K562 (cell line): Measurements from ENCODE around the gene XRN2. TPM values are rescaled to one million over a fixed set of nuclear protein-coding genes. Genes with fewer than 3 reads are reported as not detected.

Experiments
- ATAC-seq: fragments of 200-7000 bp; cut with Tn5 transposase; 3 replicates; pipeline ENCODE4 v1.9.1; 2020; ENCODE audit warnings: moderate library complexity
- BruUV-seq: library from RNA; stranded (reverse); fragments of 400-500 nt; replicated peaks from 2 replicates; lab custom pipeline; 2021; lab: Mats Ljungman, UMichigan
- CTCF ChIA-PET: fragments of 300-600 bp; formaldehyde crosslinking; extraction: SDS; loops from one replicate; lab custom pipeline; 2021; ENCODE audit warnings: low intra/inter-chr PET ratio; lab: Yijun Ruan, JAX
- POLR2A ChIA-PET: fragments of 300-600, 350-650 bp; sonication (Branson Sonifier 250); formaldehyde crosslinking; extraction: SDS; loops from one replicate; lab custom pipeline; 2021; ENCODE audit warnings: antibody characterized with exemption, inconsistent platforms; lab: Yijun Ruan, JAX
- DNase-seq, 4 experiments: peaks; one replicate each; pipeline versions ENCODE4 v3.0.0 to v3.0.0-alpha.2; 2011 to 2018; ENCODE audit warnings: low spot score in 3 of 4, mixed read lengths in 3 of 4; ENCODE audit errors: extremely low read depth in 1 of 4
- FAIRE-seq: peaks from 2 replicates; lab custom pipeline; 2011; peaks lifted over from hg19 to GRCh38; lab: Jason Lieb, UNC
- H2AFZ ChIP-seq: 2 replicates; pipeline ENCODE4 v1.6.0; 2011; ENCODE audit warnings: low read depth, low read length, control low read depth, inconsistent platforms
- H3K27ac ChIP-seq: fragments of 200-600 bp; 3 replicates; pipeline ENCODE4 v1.8.0; 2011; ENCODE audit warnings: low read depth, mild to moderate bottlenecking, control low read depth, inconsistent platforms, low read length, moderate library complexity, mixed read lengths; ENCODE audit errors: extremely low read depth
- H3K27me3 ChIP-seq, 2 experiments: fragments of 300-600 bp in 1 of 2; 2 replicates in 1 of 2; 3 replicates in 1 of 2; pipeline versions ENCODE4 v1.6.0 to v1.8.0; 2011; ENCODE audit warnings: inconsistent platforms in 2 of 2, low read length in 2 of 2, mild to moderate bottlenecking in 1 of 2, mixed read lengths in 1 of 2, moderate library complexity in 1 of 2; ENCODE audit not compliant: control insufficient read depth in 2 of 2, insufficient read depth in 2 of 2
- H3K36me3 ChIP-seq: fragments of 300-600 bp; 3 replicates; pipeline ENCODE4 v1.8.0; 2011; ENCODE audit warnings: mild to moderate bottlenecking, low read length, inconsistent platforms; ENCODE audit not compliant: control insufficient read depth, insufficient read depth
- H3K4me1 ChIP-seq, 2 experiments: fragments of 200-600 bp in 1 of 2; replicated peaks in 1 of 2; 2 replicates in 1 of 2; 3 replicates in 1 of 2; pipeline versions ENCODE4 v1.5.1 to v1.8.0; 2011; ENCODE audit warnings: inconsistent platforms in 2 of 2, low read length in 2 of 2, mild to moderate bottlenecking in 1 of 2, mixed read lengths in 1 of 2, moderate library complexity in 1 of 2; ENCODE audit not compliant: control insufficient read depth in 2 of 2, insufficient read depth in 2 of 2
- H3K4me2 ChIP-seq: 2 replicates; pipeline ENCODE4 v1.6.1; 2011; ENCODE audit warnings: low read length, control low read depth, inconsistent platforms, mixed read lengths; ENCODE audit not compliant: insufficient read depth
- H3K4me3 ChIP-seq: fragments of 200-600 bp; sonication (generic), shearing (Covaris generic); 2 replicates; pipeline ENCODE4 v1.5.1; 2016; ENCODE audit warnings: control low read depth, inconsistent platforms
- H3K79me2 ChIP-seq: fragments of 200-600 bp; 3 replicates; pipeline ENCODE4 v1.8.0; 2011; ENCODE audit warnings: low read length, inconsistent platforms; ENCODE audit not compliant: control insufficient read depth, insufficient read depth
- H3K9ac ChIP-seq, 2 experiments: 2 replicates each; pipeline versions ENCODE4 v1.6.0 to v1.6.1; 2011; ENCODE audit warnings: low read depth in 2 of 2, low read length in 2 of 2, control low read depth in 1 of 2, inconsistent platforms in 1 of 2, mild to moderate bottlenecking in 1 of 2, mixed read lengths in 1 of 2; ENCODE audit not compliant: insufficient read depth in 1 of 2
- H3K9me1 ChIP-seq: one replicate; pipeline ENCODE4 v1.6.0; 2011; ENCODE audit warnings: inconsistent platforms, mild to moderate bottlenecking, low read length, moderate library complexity; ENCODE audit not compliant: control insufficient read depth, insufficient read depth
- H3K9me3 ChIP-seq: replicated peaks from 2 replicates; pipeline ENCODE4 v1.5.1; 2011; ENCODE audit warnings: low read depth, low read length, inconsistent platforms; ENCODE audit not compliant: control insufficient read depth, insufficient read depth
- H4K20me1 ChIP-seq: replicated peaks from 2 replicates; pipeline ENCODE4 v1.6.1; 2011; ENCODE audit warnings: low read length, inconsistent platforms, mixed read lengths; ENCODE audit not compliant: control insufficient read depth, insufficient read depth
- ELF1 ChIP-seq: fragments of 200-800 bp; sonication (Bioruptor generic); IDR thresholded peaks from 2 replicates; pipeline ENCODE4 v1.6.1; 2016; ENCODE audit warnings: missing genetic modification characterization, missing compliant biosample characterization
- GATAD2B ChIP-seq: fragments of 450-650 bp; IDR thresholded peaks from 2 replicates; pipeline ENCODE4 v1.6.1; 2017; ENCODE audit warnings: mild to moderate bottlenecking, borderline replicate concordance
- HBP1 ChIP-seq: fragments of 450-650 bp; formaldehyde crosslinking; IDR thresholded peaks from 2 replicates; pipeline ENCODE4 v1.4.0; 2022; ENCODE audit warnings: missing genetic modification characterization
- HNRNPK ChIP-seq: fragments of 200-400 bp; formaldehyde crosslinking; IDR thresholded peaks from one replicate; pipeline ENCODE4 v1.6.1; 2018; ENCODE audit warnings: mild to moderate bottlenecking, low read depth, low read length; ENCODE audit not compliant: poor library complexity, severe bottlenecking
- ILK ChIP-seq: fragments of 450-650 bp; IDR thresholded peaks from 2 replicates; pipeline ENCODE4 v1.6.1; 2016; ENCODE audit warnings: missing genetic modification characterization, low read depth, mild to moderate bottlenecking, missing compliant biosample characterization, moderate library complexity, borderline replicate concordance
- THRA ChIP-seq: fragments of 450-650 bp; IDR thresholded peaks from 2 replicates; pipeline ENCODE4 v1.6.1; 2017; ENCODE audit warnings: mild to moderate bottlenecking, moderate library complexity
- WGBS: fragments of 100-300 bp; shearing (Covaris generic); methylation state at CpG from one replicate; pipeline ENCODE4 v1.1.6; 2016; ENCODE audit warnings: low coverage, mixed read lengths; ENCODE audit not compliant: insufficient coverage; ENCODE audit errors: missing lambda C conversion rate; 5-methylcytosine and 5-hydroxymethylcytosine counted together
- in situ Hi-C: fragments of 300-500 bp; cut with MboI; formaldehyde crosslinking; loops from 4 replicates; pipeline ENCODE4 v1.15.0; 2018; ENCODE audit warnings: inconsistent platforms, mixed read lengths
- intact Hi-C: fragments of 100-400 bp; cut with micrococcal nuclease; formaldehyde crosslinking; loops from 2 replicates; pipeline ENCODE4 v1.14.2; 2022
- polyA plus RNA-seq, 8 experiments: library from polyadenylated mRNA; depleted of rRNA in 4 of 8; stranded (reverse) in 5 of 8; unstranded in 3 of 8; fragments of >200 nt; fragmentation: Nextera tagmentation in 2 of 8; fragmentation: Illumina TruSeq in 1 of 8; extraction: Ambion mirVana in 2 of 8; extraction: Trizol in 1 of 8; gene quantifications; 2 replicates each; pipeline versions ENCODE4 v1.2.1 to v1.2.3, GENCODE V29; 2011 to 2014; ENCODE audit warnings: inconsistent platforms in 1 of 8, missing spikeins in 1 of 8
- total RNA-seq, 7 experiments: library from RNA; depleted of rRNA in 6 of 7; stranded (reverse); fragments of >200 nt in 6 of 7; fragmentation: Illumina TruSeq in 2 of 7; extraction: Trizol in 2 of 7; gene quantifications; 2 replicates each; pipeline versions ENCODE4 v1.2.1 to v1.2.3, GENCODE V29; 2011 to 2021; ENCODE audit warnings: low replicate concordance in 1 of 7

Gene XRN2
- total and polyA plus RNA-seq, 9 of the 15 experiments (the other 6 are each of a cell fraction or from before 2014, with no cell fraction given) = 41.8 to 67.3 (median 51.4) TPM

- ChIA-PET CTCF (no interaction called here), POLR2A (no interaction called here)
- no TSS peak for BruUV-seq
- no peaks in the 10 kb centered on the region for H3K79me2 ChIP-seq
- H3K9ac ChIP-seq = no peak overlapping the region
- no peak overlapping the region for H3K4me3 ChIP-seq
- in situ Hi-C loops = no loop called here
- no peaks in the 10 kb centered on the region for H3K9me3 ChIP-seq
- no peaks in the 10 kb centered on the region for H3K36me3 ChIP-seq
- H2AFZ ChIP-seq = no peak overlapping the region
- H3K4me2 ChIP-seq = no peak overlapping the region
- DNase-seq = no peak
- no peak overlapping the region for H3K27ac ChIP-seq
- no peak for FAIRE-seq
- no peaks in the 10 kb centered on the region; a peak in 1 of 5 replicates for H3K27me3 ChIP-seq
- H4K20me1 ChIP-seq = no peaks in the 10 kb centered on the region
- no peaks in the 10 kb centered on the region for H3K9me1 ChIP-seq
- WGBS = 0% methylated on average over 7 of the region's 7 CpGs
- no peak for ATAC-seq
- TF ChIP-seq ELF1 (tag) (no peak), GATAD2B (no peak), THRA (no peak), HBP1 (no peak), HNRNPK (no peak), ILK (tag) (no peak)
- intact Hi-C loops = no loop called here
- no peaks in the 10 kb centered on the region for H3K4me1 ChIP-seq
Measured at GRCh38 chr20:21279706-21280521, 23.2 kb upstream of the XRN2 start.
